ENCODE measurements around the gene CLDN17.

The CLDN17 gene

GRCh38 chr21:30166705-30167104 lies at the start of gene CLDN17:
TSS of gene CLDN17 (minus strand) at chr21:30166805. CDS start at chr21:30166617, 188 bp downstream.
- DNase-seq (ENCODE audit: low read depth): no peak

DNA sequence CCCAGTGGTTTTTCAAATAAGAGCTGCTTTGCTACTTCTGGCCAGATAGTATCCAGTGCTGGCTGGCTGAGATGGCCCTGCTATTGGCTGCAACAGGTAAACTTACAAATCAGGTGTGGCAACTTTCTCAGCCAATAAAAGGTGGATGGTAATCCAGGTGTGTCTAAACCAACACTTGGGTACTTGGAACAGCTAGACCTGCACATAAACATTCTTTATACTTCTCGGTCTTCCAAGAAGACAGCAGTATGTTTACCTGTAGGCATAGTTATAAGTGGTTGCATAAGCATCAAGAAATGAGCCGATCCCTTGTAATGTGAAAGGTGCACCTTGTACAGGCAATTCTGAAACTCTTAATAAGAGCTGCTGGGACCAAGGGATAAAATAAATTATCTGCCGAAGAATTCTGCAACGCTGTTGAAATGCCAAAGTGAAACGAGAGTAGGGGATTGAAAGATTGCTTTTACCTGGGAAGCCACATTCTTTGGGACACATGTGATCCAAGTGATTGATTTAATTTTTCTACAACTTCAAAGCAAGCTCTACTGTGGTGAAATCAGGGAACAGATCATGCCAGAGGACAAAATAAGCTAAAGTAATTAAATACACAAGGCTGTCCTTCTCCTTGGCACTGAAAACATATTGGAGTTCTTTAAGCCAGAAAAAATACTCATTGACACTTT lies 49.6 kb upstream of the CLDN17 start, which contains the start of gene CLDN8:
Gene CLDN8, minus strand, starts transcription at position 57 of the 683 bp plus-strand sequence. CDS start 172 bp downstream, outside the sequence.
- DNase-seq (ENCODE audit: low read depth): no peak

DNA sequence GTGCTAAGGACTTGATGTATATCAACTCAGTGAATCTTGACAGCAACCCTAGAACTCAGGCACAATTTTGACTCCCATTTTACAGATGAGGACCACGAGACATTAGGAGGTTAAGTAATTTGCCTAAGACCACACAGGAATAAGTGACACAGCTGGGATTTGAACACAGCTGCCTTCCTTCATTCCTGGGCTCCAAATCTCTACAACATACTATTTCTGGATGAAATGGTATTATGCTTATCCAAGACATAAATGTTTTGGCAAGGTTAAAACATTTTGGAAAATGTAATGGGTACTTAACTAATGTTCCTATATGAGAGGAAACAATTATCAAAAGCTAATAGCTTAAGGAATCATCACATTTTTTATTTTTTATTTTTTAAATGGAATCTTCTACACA lies 44.5 kb upstream of the CLDN17 start:
- no peak for DNase-seq (ENCODE audit: low read depth)

DNA sequence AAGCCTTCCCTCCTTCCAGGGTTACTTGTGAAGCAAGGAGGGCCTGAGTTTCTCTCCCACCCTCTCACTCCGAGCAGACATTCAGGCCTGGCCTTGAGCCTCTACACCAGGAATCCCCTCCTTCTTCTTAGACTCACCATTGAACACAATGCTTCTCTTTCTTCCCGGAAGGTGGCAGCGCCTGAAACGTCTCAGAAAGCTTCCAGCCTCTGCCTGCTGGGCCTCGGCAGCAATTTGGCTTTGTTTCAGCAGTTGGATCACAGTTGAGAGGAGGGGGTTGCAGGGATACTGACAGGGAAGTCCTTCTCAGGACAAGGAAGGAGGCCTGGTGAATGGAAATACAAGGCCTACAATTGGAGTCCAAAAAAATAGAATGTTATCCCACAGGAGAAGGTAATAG lies 43.0 kb upstream of the CLDN17 start:
- DNase-seq (ENCODE audit: low read depth): no peak

DNA sequence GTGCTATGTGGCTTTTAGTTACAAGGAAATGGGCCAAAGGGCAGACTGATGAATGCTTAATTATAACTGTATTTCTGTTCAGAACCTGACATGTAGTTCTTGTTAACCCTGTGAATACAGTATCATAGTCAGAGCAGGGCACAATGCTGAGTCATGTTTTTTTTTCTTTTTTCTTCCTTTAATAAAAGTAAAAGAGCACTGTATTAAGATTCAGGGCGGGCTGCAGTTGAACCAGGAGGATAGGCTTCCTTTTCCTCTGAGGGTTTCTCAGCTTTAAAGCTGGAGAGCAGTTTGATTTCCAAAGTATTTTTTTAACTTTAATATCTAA lies 40.6 kb upstream of the CLDN17 start:
- no peak for DNase-seq (ENCODE audit: low read depth)

GRCh38 chr21:30206551-30207251 lies 40.1 kb upstream of the CLDN17 start:
- DNase-seq (ENCODE audit: low read depth): no peak

- no peak for DNase-seq (ENCODE audit: low read depth)
Measured at GRCh38 chr21:30200000-30200399, 33.4 kb upstream of the CLDN17 start.

DNA sequence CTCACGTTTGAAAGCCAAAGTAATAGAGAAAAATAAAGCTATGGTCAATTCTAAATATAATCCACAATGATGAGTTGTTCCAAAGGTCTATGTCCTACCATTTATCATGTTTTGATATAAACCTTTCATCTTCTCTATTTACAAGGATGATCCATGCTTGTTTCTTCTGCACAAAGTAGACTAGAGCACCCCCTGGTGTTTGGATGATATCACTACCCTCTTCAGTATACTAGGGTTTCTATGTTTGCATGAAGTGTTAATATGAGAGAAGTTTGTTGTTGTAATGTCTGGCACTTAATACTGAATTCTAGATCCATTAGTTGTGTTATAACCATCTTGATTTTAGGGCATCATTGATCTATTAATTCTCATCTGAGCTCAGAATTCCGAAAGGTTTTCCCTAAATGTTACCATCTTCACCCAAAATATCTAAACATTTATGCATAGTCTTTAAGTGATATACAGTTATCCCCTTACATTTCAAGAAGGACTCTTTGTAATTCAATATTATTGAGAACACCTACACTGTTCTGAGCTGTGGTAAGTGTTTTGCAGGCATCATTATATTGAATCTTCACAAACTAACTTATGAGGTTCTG lies 28.2 kb upstream of the CLDN17 start:
- DNase-seq (ENCODE audit: low read depth): no peak

- no peak for DNase-seq (ENCODE audit: low read depth)
Measured at GRCh38 chr21:30193201-30193600, 26.6 kb upstream of the CLDN17 start.

- no peak for DNase-seq (ENCODE audit: low read depth)
Measured at GRCh38 chr21:30190554-30190953, 23.9 kb upstream of the CLDN17 start.

- DNase-seq (ENCODE audit: low read depth): no peak
Measured at GRCh38 chr21:30189773-30190172, 23.2 kb upstream of the CLDN17 start.

GRCh38 chr21:30186242-30186641 lies 19.6 kb upstream of the CLDN17 start:
- no peak for DNase-seq (ENCODE audit: low read depth)

- DNase-seq (ENCODE audit: low read depth): no peak
Measured at GRCh38 chr21:30168086-30168485, 1.5 kb upstream of the CLDN17 start.

DNA sequence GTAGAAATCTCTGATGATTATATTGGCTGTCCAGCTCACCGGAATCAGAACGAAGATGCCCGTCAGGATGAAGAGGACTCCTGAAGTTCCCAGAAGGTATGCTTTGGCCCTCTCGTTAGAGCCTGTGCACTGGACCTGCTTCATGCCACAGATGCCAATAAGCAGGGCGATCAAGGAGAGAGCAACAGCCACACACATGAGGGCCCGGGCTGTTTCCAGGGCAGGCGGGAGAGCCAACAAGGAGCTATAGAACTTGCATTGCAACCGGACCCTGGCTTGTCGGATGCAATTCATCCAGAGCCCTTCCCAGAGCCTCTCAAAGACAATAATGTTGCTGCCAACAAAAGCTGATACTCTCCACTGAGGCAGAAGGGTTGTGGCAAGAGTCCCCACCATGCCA lies 434 bp downstream of the CLDN17 start:
- DNase-seq (ENCODE audit: low read depth): no peak

GRCh38 chr21:30164796-30165195 lies 1.8 kb downstream of the CLDN17 start:
- DNase-seq (ENCODE audit: low read depth): no peak

DNA sequence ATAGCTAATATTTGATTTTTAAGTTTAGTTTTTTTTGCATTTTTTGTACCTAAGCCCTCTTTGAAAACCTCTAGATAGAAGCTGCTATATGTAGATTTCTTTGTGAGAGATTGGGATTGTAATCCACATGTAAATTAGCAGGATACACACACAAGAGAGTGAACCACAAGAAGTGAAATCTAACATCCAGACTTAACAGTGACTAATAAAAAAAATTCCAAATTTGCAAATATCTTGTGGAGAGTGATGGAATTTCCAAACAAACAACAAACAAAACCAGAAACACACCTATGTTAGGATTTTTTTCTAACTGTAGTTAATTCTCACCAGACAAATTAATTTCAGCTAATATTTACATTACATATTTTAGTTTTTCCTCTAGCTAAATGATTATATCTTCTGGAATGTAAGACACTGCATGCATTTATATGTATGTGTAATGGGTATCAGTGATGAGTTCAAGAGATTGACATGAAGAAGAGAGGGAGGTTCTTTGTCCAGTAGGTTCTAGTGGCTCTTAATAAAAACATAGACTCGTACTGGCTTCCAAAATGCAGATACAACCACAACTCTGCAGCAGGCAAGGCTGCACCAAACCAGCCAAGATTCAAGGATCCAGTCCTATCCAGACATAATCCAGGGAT lies 12.8 kb downstream of the CLDN17 start:
- DNase-seq (ENCODE audit: low read depth): no peak

DNA sequence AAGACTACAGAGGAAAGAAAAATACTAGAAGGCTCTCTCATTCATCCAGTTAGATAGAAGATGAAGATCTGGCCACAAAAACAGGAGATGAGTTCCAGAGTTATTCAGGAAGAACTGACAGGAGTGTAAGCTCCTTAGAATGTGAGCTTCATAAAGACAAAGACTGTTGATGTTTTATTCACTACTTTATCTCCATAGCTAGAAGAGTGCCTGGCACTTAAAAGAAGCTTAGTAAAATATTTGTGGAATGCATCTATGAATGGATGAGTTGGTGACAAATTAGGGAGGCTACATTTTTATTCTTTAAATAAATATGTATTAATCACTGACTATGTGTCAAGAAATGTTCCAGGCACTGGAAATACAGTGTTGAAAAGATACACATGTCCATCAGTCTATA lies 13.8 kb downstream of the CLDN17 start:
- no peak for DNase-seq (ENCODE audit: low read depth)

GRCh38 chr21:30148906-30149305 lies 17.7 kb downstream of the CLDN17 start:
- DNase-seq (ENCODE audit: low read depth): no peak

DNA sequence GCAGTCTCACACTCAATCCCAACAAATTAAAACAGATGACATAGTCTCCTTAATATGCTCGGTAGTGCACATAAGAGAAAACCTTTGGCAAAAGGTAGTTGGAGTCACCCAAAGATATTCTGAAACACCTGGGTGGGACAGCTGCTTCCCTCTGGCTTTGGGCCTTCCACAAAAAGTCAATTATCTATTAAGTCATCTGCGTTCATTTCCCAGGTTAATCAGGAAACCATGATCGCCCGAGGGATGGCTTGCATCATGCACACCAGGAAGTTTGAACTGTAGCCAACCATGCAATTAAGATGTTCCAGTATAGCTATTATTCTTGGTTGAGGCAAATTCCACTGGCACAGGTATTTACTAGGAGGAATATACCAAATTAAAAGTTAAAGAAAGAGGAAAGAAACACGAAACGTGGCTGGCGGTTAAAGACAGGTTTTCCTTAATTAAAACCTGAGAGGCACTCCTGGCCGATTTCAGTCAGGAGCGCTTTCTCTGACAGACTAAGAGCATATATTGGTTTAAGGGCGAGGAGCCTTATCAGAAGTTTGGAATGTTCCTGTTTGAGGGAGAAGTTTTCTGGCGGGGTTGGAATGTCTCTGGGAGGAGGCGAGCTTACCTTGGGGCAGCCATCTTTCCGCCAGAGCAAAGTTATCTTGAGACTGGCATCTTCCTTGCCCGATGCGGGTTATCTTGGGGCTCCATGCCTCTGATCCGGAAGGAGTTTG lies 19.9 kb downstream of the CLDN17 start:
- DNase-seq (ENCODE audit: low read depth): no peak

DNA sequence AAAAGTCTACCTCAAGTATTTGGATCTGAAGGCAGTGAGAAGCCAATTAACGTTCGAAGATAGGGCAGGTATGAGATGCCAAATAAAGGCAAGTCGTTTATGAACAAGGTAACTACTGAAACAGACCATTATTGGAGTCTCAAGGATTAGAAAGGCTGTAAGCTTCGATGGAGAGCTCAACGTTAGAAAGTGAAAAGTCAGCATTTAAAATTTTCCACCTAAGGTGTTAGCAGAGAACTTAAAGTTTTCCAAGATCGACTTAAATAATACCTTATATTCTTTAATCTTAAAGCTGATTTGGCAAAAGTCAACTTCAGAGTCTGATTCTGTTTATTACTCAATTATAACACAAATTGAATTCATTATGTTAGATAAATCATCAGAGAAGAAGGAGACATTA lies 28.1 kb downstream of the CLDN17 start:
- no peak for DNase-seq (ENCODE audit: low read depth)

DNA sequence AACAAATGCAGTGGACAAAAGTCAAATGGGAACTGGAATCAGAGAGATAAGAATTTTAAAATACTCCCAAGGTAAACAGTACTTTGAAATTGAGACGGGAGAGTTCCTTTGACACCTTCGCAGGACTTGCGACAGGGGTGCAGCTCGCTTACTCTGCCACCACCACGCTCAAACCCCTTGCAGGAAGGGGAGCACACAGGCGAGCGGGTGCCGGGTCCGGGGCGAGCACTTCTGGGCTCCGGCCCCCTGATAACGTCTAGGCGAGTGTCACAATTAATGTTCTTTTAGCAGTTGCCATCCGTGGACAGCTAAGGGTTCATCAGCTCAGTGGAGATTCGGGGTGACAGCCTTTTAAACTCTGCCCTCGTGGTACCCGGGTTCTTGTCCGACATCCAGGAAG lies 37.4 kb downstream of the CLDN17 start:
- no peak for DNase-seq (ENCODE audit: low read depth)

DNA sequence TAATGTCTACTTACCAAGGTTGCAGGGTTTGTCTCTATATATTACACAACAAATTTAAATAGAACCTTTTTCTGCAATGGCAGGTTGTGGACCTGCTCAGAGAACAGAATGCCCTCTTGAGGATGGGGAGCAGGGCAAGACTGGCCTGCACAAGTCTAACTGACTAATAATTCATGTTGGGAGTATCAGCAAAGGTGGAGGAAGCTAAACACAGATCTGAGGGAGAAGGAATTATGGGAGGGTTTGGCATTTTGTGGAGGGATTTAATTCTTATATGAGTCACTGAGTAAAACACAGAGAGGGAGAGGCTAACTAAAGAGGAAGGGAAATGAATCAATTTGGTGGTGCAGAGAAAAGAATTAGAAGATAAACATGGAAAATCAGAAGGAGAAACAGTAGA lies 40.0 kb downstream of the CLDN17 start:
- no peak for DNase-seq (ENCODE audit: low read depth)
